Measurements from ENCODE around the gene PABPN1. TPM values are rescaled to one million over a fixed set of nuclear protein-coding genes. Genes with fewer than 3 reads are reported as not detected.

PABPN1 gene
- total and polyA plus RNA-seq, 2 of the 13 experiments (the other 11 are each of a cell fraction or from before 2014, with no cell fraction given): 233 to 524 TPM

DNA sequence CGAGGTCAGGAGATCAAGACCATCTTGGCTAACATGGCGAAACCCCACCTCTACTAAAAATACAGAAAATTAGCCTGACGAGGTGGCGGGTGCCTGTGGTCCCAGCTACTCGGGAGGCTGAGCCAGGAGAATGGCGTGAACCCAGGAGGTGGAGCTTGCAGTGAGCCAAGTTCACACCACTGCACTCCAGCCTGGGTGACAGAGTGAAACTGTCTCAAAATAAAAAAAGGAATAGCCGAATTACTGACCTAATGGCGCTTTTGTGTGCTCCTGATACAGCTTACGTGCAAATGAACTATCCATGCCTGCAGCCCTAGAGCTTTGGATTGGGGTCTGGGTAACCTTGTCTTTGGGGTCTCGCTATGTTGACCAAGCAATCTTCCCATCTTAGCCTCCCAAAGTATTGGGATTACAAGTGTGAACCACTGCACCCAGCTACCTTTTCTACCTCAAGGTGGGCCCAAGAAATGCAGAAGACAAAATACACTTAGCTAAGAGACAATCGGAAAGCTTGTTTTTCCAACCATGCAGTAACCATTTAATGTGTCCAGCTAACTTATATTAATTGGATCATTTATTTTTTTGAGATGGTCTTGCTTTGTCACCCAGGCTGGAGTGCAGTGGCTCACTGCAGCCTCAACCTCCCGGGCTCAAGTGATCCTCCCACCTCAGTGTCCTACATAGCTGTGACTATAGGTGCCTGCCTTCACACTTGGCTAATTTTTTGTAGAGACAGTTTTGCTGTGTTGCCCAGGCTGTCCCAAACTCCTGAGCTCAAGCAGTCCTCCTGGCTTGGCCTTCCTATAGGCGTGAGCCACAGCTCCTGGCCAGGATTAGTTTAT, 5.5 kb downstream of the PABPN1 start (continued):
- TF ChIP-seq ZNF616 (CRISPR knock-in tag; IDR thresholded peaks at IDR 0.05; ENCODE audit: low read depth) (no peak), THYN1 (CRISPR knock-in tag; IDR thresholded peaks at IDR 0.05; ENCODE audit: borderline replicate concordance, low read depth) (no peak), SAP130 (CRISPR knock-in tag; IDR thresholded peaks at IDR 0.05; ENCODE audit: low read depth) (no peak), GATAD2A (CRISPR knock-in tag; IDR thresholded peaks at IDR 0.05) (no peak), PAX8 (CRISPR knock-in tag; IDR thresholded peaks at IDR 0.05; ENCODE audit: borderline replicate concordance) (0 out of 2 replicates have a peak, but pooled peaks have one; percentile 49), MATR3 (CRISPR knock-in tag; IDR thresholded peaks at IDR 0.05) (no peak), MED1 (CRISPR knock-in tag; IDR thresholded peaks at IDR 0.05) (peak; percentile 20; the same call in 1 of the 2 replicates), SMYD3 (CRISPR knock-in tag; IDR thresholded peaks at IDR 0.05) (no peak), ZNF251 (CRISPR knock-in tag; IDR thresholded peaks at IDR 0.05) (no peak), ZNF772 (CRISPR knock-in tag; IDR thresholded peaks at IDR 0.05) (peak; percentile 42; the same call in 1 of the 2 replicates), ZNF335 (CRISPR knock-in tag; IDR thresholded peaks at IDR 0.05) (no peak), ZNF550 (CRISPR knock-in tag; IDR thresholded peaks at IDR 0.05; ENCODE audit: borderline replicate concordance) (no peak), MBNL3 (CRISPR knock-in tag; conservative IDR thresholded peaks at IDR 0.05) (no peak), FOXA1 (IDR thresholded peaks at IDR 0.05) (no peak), FOXA1 (CRISPR knock-in tag; IDR thresholded peaks at IDR 0.05) (no peak), ZFP37 (CRISPR knock-in tag; IDR thresholded peaks at IDR 0.05; ENCODE audit: borderline replicate concordance) (no peak), NCOA2 (CRISPR knock-in tag; IDR thresholded peaks at IDR 0.05) (peak; percentile 15; the same call in 1 of the 2 replicates), NFYC (CRISPR knock-in tag; IDR thresholded peaks at IDR 0.05) (peak; percentile 12; the same call in 1 of the 2 replicates)
- TF ChIP-seq, protein P1, sequence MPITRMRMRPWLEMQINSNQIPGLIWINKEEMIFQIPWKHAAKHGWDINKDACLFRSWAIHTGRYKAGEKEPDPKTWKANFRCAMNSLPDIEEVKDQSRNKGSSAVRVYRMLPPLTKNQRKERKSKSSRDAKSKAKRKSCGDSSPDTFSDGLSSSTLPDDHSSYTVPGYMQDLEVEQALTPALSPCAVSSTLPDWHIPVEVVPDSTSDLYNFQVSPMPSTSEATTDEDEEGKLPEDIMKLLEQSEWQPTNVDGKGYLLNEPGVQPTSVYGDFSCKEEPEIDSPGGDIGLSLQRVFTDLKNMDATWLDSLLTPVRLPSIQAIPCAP (CRISPR knock-in tag; IDR thresholded peaks at IDR 0.05; ENCODE audit: low read depth): no peak
- TF ChIP-seq, protein P2, sequence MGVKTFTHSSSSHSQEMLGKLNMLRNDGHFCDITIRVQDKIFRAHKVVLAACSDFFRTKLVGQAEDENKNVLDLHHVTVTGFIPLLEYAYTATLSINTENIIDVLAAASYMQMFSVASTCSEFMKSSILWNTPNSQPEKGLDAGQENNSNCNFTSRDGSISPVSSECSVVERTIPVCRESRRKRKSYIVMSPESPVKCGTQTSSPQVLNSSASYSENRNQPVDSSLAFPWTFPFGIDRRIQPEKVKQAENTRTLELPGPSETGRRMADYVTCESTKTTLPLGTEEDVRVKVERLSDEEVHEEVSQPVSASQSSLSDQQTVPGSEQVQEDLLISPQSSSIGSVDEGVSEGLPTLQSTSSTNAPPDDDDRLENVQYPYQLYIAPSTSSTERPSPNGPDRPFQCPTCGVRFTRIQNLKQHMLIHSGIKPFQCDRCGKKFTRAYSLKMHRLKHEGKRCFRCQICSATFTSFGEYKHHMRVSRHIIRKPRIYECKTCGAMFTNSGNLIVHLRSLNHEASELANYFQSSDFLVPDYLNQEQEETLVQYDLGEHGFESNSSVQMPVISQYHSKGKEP (CRISPR knock-in tag; IDR thresholded peaks at IDR 0.05): no peak
- TF ChIP-seq, protein P3, sequence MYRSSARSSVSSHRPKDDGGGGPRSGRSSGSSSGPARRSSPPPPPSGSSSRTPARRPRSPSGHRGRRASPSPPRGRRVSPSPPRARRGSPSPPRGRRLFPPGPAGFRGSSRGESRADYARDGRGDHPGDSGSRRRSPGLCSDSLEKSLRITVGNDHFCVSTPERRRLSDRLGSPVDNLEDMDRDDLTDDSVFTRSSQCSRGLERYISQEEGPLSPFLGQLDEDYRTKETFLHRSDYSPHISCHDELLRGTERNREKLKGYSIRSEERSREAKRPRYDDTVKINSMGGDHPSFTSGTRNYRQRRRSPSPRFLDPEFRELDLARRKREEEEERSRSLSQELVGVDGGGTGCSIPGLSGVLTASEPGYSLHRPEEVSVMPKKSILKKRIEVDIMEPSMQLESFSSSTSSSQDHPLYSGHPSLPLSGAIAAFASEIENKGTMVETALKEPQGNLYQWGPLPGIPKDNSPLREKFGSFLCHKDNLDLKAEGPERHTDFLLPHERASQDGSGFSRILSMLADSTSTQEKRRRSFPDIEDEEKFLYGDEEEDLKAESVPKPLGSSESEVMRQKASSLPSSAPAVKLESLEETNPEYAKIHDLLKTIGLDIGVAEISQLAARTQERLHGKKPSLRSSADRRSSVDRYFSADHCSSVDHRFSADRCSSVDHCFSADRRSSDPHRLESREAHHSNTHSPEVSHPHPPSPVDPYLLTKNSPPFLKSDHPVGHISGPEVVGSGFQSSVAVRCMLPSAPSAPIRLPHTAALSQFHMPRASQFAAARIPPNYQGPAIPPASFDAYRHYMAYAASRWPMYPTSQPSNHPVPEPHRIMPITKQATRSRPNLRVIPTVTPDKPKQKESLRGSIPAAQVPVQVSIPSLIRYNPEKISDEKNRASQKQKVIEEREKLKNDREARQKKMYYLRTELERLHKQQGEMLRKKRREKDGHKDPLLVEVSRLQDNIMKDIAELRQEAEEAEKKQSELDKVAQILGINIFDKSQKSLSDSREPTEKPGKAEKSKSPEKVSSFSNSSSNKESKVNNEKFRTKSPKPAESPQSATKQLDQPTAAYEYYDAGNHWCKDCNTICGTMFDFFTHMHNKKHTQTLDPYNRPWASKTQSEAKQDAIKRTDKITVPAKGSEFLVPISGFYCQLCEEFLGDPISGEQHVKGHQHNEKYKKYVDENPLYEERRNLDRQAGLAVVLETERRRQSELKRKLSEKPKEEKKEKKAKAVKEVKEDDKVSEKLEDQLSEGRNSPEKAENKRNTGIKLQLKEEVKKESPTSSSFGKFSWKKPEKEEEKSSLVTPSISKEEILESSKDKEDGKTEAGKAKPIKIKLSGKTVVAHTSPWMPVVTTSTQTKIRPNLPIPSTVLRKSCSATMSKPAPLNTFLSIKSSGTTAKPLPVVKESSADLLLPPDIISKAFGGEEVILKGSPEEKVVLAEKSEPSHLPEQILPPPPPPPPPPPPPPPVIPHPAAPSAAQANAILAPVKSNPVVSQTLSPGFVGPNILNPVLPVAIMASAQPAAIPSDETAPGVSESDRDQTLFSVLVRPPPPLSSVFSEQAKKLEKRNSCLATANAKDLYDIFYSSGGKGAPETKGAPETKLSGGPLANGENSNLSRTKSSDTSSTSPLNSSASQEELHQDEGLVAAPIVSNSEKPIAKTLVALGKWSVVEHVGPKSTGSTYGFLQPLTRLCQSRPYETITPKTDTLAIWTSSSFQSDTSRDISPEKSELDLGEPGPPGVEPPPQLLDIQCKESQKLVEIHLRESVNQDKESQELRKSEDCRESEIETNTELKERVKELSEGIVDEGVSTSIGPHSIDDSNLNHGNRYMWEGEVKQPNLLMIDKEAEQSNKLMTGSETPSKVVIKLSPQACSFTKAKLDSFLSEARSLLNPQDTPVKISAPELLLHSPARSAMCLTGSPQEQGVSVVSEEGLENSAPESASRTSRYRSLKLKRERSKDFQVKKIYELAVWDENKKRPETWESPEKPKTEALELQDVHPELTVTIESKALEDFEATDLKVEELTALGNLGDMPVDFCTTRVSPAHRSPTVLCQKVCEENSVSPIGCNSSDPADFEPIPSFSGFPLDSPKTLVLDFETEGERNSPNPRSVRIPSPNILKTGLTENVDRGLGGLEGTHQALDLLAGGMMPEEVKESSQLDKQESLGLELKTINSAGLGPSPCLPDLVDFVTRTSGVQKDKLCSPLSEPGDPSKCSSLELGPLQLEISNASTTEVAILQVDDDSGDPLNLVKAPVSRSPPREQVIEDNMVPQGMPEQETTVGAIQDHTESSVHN (CRISPR knock-in tag; IDR thresholded peaks at IDR 0.05): peak; percentile 75; the same call in 1 of the 2 replicates
